Transverse colon (tissue), 4 donors: ENCODE data around the gene CPM. TPM values are rescaled to one million over a fixed set of nuclear protein-coding genes. Genes with fewer than 3 reads are reported as not detected.
A peak's percentile ranks its signal among the peaks of the same experiment; 100 is the strongest.

ENCODE experiments used
- DNase-seq: peaks from one replicate; pipeline ENCODE4 v3.0.0-alpha.2; 2019
- H3K27ac ChIP-seq, 4 donors: fragments of 200-600 bp; sonication (generic); 2 replicates each; pipeline ENCODE4 v1.5.1; 2016 to 2018; ENCODE audit warnings: inconsistent platforms in 4 of 4
- H3K27me3 ChIP-seq: fragments of 200-600 bp; sonication (generic); 2 replicates; pipeline ENCODE4 v1.5.1; 2017; ENCODE audit warnings: inconsistent platforms
- H3K36me3 ChIP-seq, 4 donors: fragments of 200-600 bp; sonication (generic); 2 replicates each; pipeline ENCODE4 v1.5.1; 2017 to 2019; ENCODE audit warnings: inconsistent platforms in 4 of 4
- H3K4me1 ChIP-seq, 4 donors: fragments of 200-600 bp; sonication (generic); 2 replicates each; pipeline ENCODE4 v1.5.1; 2017 to 2020; ENCODE audit warnings: inconsistent platforms in 4 of 4
- H3K4me3 ChIP-seq, 4 donors: fragments of 200-600 bp; sonication (generic); 1 replicate in 1 of 4; 2 replicates in 3 of 4; pipeline versions ENCODE4 v1.5.1 to v1.6.1; 2017 to 2019; ENCODE audit warnings: inconsistent platforms in 4 of 4
- H3K9me3 ChIP-seq, 2 donors: fragments of 200-600 bp; sonication (generic); 2 replicates each; pipeline ENCODE4 v1.5.1; 2017 to 2019; ENCODE audit warnings: inconsistent platforms in 2 of 2
- CTCF ChIP-seq, 5 experiments: fragments of 200-600 bp in 3 of 5; fragments of 450-650 bp in 2 of 5; sonication (generic) in 3 of 5; IDR thresholded peaks; 1 replicate in 2 of 5; 2 replicates in 3 of 5; pipeline ENCODE4 v1.5.1; 2016 to 2017; ENCODE audit warnings: antibody characterized with exemption in 5 of 5, inconsistent platforms in 3 of 5, mild to moderate bottlenecking in 2 of 5, moderate library complexity in 1 of 5
- EP300 ChIP-seq: sonication (generic); formaldehyde crosslinking; IDR thresholded peaks from one replicate; pipeline ENCODE4 v1.6.1; 2017; ENCODE audit warnings: antibody characterized with exemption, low read depth
- POLR2A ChIP-seq: fragments of 450-650 bp; IDR thresholded peaks from one replicate; pipeline ENCODE4 v1.6.1; 2016; ENCODE audit warnings: antibody characterized with exemption, mild to moderate bottlenecking, moderate library complexity
- POLR2AphosphoS5 ChIP-seq, 3 donors: sonication (generic); formaldehyde crosslinking; IDR thresholded peaks; one replicate each; pipeline ENCODE4 v1.6.1; 2016; ENCODE audit warnings: antibody characterized with exemption in 3 of 3
- WGBS, 2 donors: methylation state at CpG; one replicate each; pipeline ENCODE4 v1.1.5; 2018; ENCODE audit warnings: low coverage in 1 of 2; 5-methylcytosine and 5-hydroxymethylcytosine counted together
- in situ Hi-C, 4 donors: fragments of 200-750 bp; cut with MboI; loops; one replicate each; pipeline versions ENCODE4 v1.15.0 to v1.15.1; 2017; ENCODE audit warnings: low sequenced_read_pairs in 3 of 4, low pct_ligation_motif_present in 1 of 4, low pct_unique_long_range_greater_than_20kb in 1 of 4
- intact Hi-C: fragments of 100-400 bp; cut with DNase I; formaldehyde crosslinking; loops from one replicate; pipeline ENCODE4 v1.15.1; 2023; ENCODE audit warnings: low total_unique reads
- total RNA-seq, 4 donors: library from RNA; depleted of rRNA; stranded (reverse); fragments of >200 nt; gene quantifications; one replicate each; pipeline ENCODE4 v1.1.0, GENCODE V29; 2016

Gene CPM
- total RNA-seq: 100 to 1,000 TPM in 3 of 4 donors, 10 to 100 TPM in 1; 36.4 to 147 (median 107) TPM

GRCh38 chr12:68932961-68933893 is at the start of gene CPM:
Gene CPM (minus strand): TSS chr12:68933171. CDS start chr12:68932837, 334 bp downstream.
- Histone ChIP-seq H3K9me3 (no peaks in the 10 kb centered on the region), H3K27ac (peak within 1 kb of the TSS; percentile 78 to 91 (median 86)), H3K4me3 (peak within 1 kb of the TSS; percentile 55 to 79 (median 67)), H3K4me1 (peaks cover 0 to 25% (median 10%) of the 10 kb centered on the region in 4 donors), H3K27me3 (peaks cover 13% of the 10 kb centered on the region), H3K36me3 (no peaks in the 10 kb centered on the region)
- TF ChIP-seq POLR2A: peak; percentile 92
- TF ChIP-seq EP300: no peak
- TF ChIP-seq POLR2AphosphoS5 (IDR thresholded peaks at IDR 0.05): peak; percentile 79 to 93 (median 92)
- TF ChIP-seq CTCF (IDR thresholded peaks at IDR 0.05): peak in 1 of 5 experiments; percentile 10
- intact Hi-C loops (no loop called here), in situ Hi-C loops (no loop called here)
- 6 to 43% methylated on average over 1 to 60 of the region's 96 CpGs for WGBS, 2 donors
- peak; percentile 85 for DNase-seq

- H3K4me1 ChIP-seq: no peaks in the 10 kb centered on the region
- H3K4me3 ChIP-seq: no peak overlapping the region
- in situ Hi-C loops (no loop called here), intact Hi-C loops (no loop called here)
- DNase-seq: no peak
- no peak overlapping the region for H3K27ac ChIP-seq
- 60 to 70% methylated on average over 1 to 4 of the region's 4 CpGs for WGBS, 2 donors
- no peaks in the 10 kb centered on the region for H3K36me3 ChIP-seq
- peaks cover 0 to 9% of the 10 kb centered on the region in 2 donors for H3K9me3 ChIP-seq
- TF ChIP-seq CTCF (IDR thresholded peaks at IDR 0.05) (no peak), POLR2AphosphoS5 (IDR thresholded peaks at IDR 0.05) (no peak)
- H3K27me3 ChIP-seq: no peaks in the 10 kb centered on the region
Observed at GRCh38 chr12:68981516-68981915, 48.5 kb upstream of the CPM start.

- WGBS, 2 donors: 90 to 91% methylated on average over 7 to 10 of the region's 10 CpGs
- intact Hi-C loops: no loop called here
- Histone ChIP-seq H3K27ac (no peak overlapping the region), H3K4me1 (no peaks in the 10 kb centered on the region), H3K27me3 (no peaks in the 10 kb centered on the region), H3K36me3 (no peaks in the 10 kb centered on the region), H3K9me3 (peaks cover 0 to 9% of the 10 kb centered on the region in 2 donors), H3K4me3 (no peak overlapping the region)
- DNase-seq: no peak
- TF ChIP-seq POLR2AphosphoS5 (IDR thresholded peaks at IDR 0.05) (no peak), POLR2A (no peak), CTCF (IDR thresholded peaks at IDR 0.05) (no peak), EP300 (no peak)
- in situ Hi-C loops: no loop called here
Observed at GRCh38 chr12:68980476-68981212, 47.7 kb upstream of the CPM start.

GRCh38 chr12:68978678-68979077 is 45.7 kb upstream of the CPM start:
- Histone ChIP-seq H3K9me3 (peaks cover 0 to 8% of the 10 kb centered on the region in 2 donors), H3K27me3 (no peaks in the 10 kb centered on the region), H3K4me3 (no peak overlapping the region), H3K36me3 (no peaks in the 10 kb centered on the region), H3K27ac (no peak overlapping the region), H3K4me1 (no peaks in the 10 kb centered on the region)
- no peak for TF ChIP-seq POLR2A
- no peak for TF ChIP-seq CTCF (IDR thresholded peaks at IDR 0.05)
- TF ChIP-seq POLR2AphosphoS5 (IDR thresholded peaks at IDR 0.05): no peak
- TF ChIP-seq EP300: no peak
- in situ Hi-C loops: no loop called here
- DNase-seq: no peak
- 86 to 100% methylated on average over 2 of the region's 2 CpGs for WGBS, 2 donors
- intact Hi-C loops: no loop called here
